Heart left ventricle (tissue), 13 donors: Measurements from ENCODE around the gene UNC13C.

Experiments used
- POLR2A ChIP-seq, 2 donors: fragments of 450-650 bp; IDR thresholded peaks; one replicate each; pipeline ENCODE4 v1.6.1; 2017; ENCODE audit warnings: antibody characterized with exemption in 2 of 2, mild to moderate bottlenecking in 2 of 2, moderate library complexity in 2 of 2
- TF ChIP-seq, protein P1 (sequence below), 12 donors: fragments of 200-600 bp; sonication (generic) in 4 of 12; IDR thresholded peaks; one replicate each; pipeline versions ENCODE4 v1.5.0 to v1.8.0; 2018 to 2022; ENCODE audit warnings: antibody characterized with exemption in 12 of 12, mild to moderate bottlenecking in 5 of 12
- donor health status: ischemic (EF 13 %, LVEDD 7.1; RV severe dilation, severe dysfunction).
- donor health status: DM: no; HTN: yes; CAD: no.
- donor health status: DM: no; HTN: no; CAD: no.
- donor health status: ischemic (EF 25% LVEDD 6.9; RV normal size, moderate dysfunction).
- donor health status: ischemic (EF 25% LVEDD 5.7; RV mildly dilated, moderate dysfunction).
- donor health status: ischemic (EF 35%, LVEDD 5.7; RV mildly dilated, moderate dysfunction).
- donor health status: nonischemic (EF 11% LVEDD 7.7; RV severe dilation, severe dysfunction).
- donor health status: DM: yes; HTN: yes; CAD: no.
- donor health status: PGD.
- donor health status: ischemic (EF 29% LVEDD 5.4; RV normal size, mild dysfunction).
- donor health status: nonischemic (EF 23%, LVEDD 6.1; RV moderate dilation, normal function).

DNA sequence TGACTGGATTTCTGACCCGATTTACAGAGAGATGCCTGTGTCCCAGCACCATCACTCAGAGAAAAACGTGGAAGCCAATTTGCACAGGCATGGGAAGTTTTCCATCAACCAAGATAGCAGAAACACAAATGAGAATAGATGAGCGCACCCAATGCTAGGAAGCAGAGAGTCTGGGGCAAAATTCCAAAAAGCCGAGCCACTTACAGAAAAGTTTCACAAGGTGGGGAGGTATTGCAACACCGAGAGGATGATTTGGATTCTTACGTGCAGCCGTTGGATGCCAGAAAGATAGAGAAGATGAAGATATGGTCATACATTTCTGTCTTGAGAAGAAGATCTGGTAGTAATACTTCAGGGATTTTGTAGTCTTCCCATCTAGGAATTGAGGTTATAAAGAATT is 57.4 kb downstream of the UNC13C start:
- no peak for TF ChIP-seq POLR2A (IDR thresholded peaks at IDR 0.05)
- TF ChIP-seq, protein P1, sequence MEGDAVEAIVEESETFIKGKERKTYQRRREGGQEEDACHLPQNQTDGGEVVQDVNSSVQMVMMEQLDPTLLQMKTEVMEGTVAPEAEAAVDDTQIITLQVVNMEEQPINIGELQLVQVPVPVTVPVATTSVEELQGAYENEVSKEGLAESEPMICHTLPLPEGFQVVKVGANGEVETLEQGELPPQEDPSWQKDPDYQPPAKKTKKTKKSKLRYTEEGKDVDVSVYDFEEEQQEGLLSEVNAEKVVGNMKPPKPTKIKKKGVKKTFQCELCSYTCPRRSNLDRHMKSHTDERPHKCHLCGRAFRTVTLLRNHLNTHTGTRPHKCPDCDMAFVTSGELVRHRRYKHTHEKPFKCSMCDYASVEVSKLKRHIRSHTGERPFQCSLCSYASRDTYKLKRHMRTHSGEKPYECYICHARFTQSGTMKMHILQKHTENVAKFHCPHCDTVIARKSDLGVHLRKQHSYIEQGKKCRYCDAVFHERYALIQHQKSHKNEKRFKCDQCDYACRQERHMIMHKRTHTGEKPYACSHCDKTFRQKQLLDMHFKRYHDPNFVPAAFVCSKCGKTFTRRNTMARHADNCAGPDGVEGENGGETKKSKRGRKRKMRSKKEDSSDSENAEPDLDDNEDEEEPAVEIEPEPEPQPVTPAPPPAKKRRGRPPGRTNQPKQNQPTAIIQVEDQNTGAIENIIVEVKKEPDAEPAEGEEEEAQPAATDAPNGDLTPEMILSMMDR (IDR thresholded peaks at IDR 0.05), result no peak
